H9 (cell line): ENCODE results near the gene RNF212. TPM values are rescaled to one million over a fixed set of nuclear protein-coding genes. Genes with fewer than 3 reads are reported as not detected.

ENCODE experiments used
- DNase-seq: peaks from one replicate; pipeline ENCODE4 v3.0.0-alpha.2; 2017
- H2AFZ ChIP-seq: one replicate; pipeline ENCODE4 v1.6.1; 2013; ENCODE audit warnings: mild to moderate bottlenecking, low read length, control low read depth, moderate library complexity
- H2AK5ac ChIP-seq: 2 replicates; pipeline ENCODE4 v1.6.1; 2013; ENCODE audit warnings: low read length, control low read depth, mixed read lengths; ENCODE audit not compliant: insufficient read length
- H2BK120ac ChIP-seq: one replicate; pipeline ENCODE4 v1.6.1; 2013; ENCODE audit warnings: low read depth, mild to moderate bottlenecking, low read length, control low read depth, inconsistent platforms; ENCODE audit not compliant: poor library complexity, severe bottlenecking
- H2BK12ac ChIP-seq: 2 replicates; pipeline ENCODE4 v1.6.1; 2013; ENCODE audit warnings: low read length, control low read depth, mixed read lengths, low read depth; ENCODE audit not compliant: insufficient read length
- H2BK15ac ChIP-seq: 2 replicates; pipeline ENCODE4 v1.6.1; 2013; ENCODE audit warnings: low read depth, low read length, control low read depth
- H2BK20ac ChIP-seq: one replicate; pipeline ENCODE4 v1.6.1; 2013; ENCODE audit warnings: low read depth, mild to moderate bottlenecking, low read length, control low read depth, inconsistent platforms; ENCODE audit not compliant: poor library complexity, severe bottlenecking
- H2BK5ac ChIP-seq: 2 replicates; pipeline ENCODE4 v1.6.1; 2013; ENCODE audit warnings: low read length, control low read depth, mixed read lengths; ENCODE audit not compliant: insufficient read length
- H3K14ac ChIP-seq: 2 replicates; pipeline ENCODE4 v1.6.1; 2013; ENCODE audit warnings: low read length, control low read depth; ENCODE audit not compliant: insufficient read depth
- H3K18ac ChIP-seq: 2 replicates; pipeline ENCODE4 v1.6.1; 2013; ENCODE audit warnings: low read depth, mild to moderate bottlenecking, mixed read lengths, low read length, control low read depth; ENCODE audit not compliant: insufficient read length
- H3K23ac ChIP-seq: 2 replicates; pipeline ENCODE4 v1.6.1; 2013; ENCODE audit warnings: low read length, control low read depth, mixed read lengths, low read depth; ENCODE audit not compliant: insufficient read length
- H3K23me2 ChIP-seq: 2 replicates; pipeline ENCODE4 v1.6.1; 2013; ENCODE audit warnings: low read depth, mild to moderate bottlenecking, mixed read lengths, low read length, control low read depth; ENCODE audit not compliant: insufficient read length, poor library complexity, severe bottlenecking
- H3K27ac ChIP-seq: 2 replicates; pipeline ENCODE4 v1.5.1; 2013; ENCODE audit warnings: low read length, control low read depth, mixed read lengths, low read depth; ENCODE audit not compliant: insufficient read length
- H3K27me3 ChIP-seq: 2 replicates; pipeline ENCODE4 v1.6.1; 2013; ENCODE audit warnings: low read length, control low read depth, inconsistent platforms; ENCODE audit not compliant: insufficient read depth
- H3K4ac ChIP-seq: 2 replicates; pipeline ENCODE4 v1.6.1; 2013; ENCODE audit warnings: low read depth, mild to moderate bottlenecking, control low read depth, inconsistent platforms, low read length, moderate library complexity
- H3K4me1 ChIP-seq: 2 replicates; pipeline ENCODE4 v1.6.1; 2013; ENCODE audit warnings: low read length, control low read depth, inconsistent platforms; ENCODE audit not compliant: insufficient read depth
- H3K4me2 ChIP-seq: 2 replicates; pipeline ENCODE4 v1.6.1; 2013; ENCODE audit warnings: low read length, control low read depth, mixed read lengths; ENCODE audit not compliant: insufficient read length, insufficient read depth
- H3K56ac ChIP-seq: 2 replicates; pipeline ENCODE4 v1.6.1; 2013; ENCODE audit warnings: low read depth, mild to moderate bottlenecking, mixed read lengths, low read length, control low read depth; ENCODE audit not compliant: insufficient read length
- H3K79me1 ChIP-seq: 2 replicates; pipeline ENCODE4 v1.6.1; 2013; ENCODE audit warnings: low read depth, mild to moderate bottlenecking, moderate library complexity, low read length, control low read depth, inconsistent platforms; ENCODE audit not compliant: insufficient read depth, poor library complexity, severe bottlenecking
- H3K79me2 ChIP-seq: 2 replicates; pipeline ENCODE4 v1.6.1; 2013; ENCODE audit warnings: low read length, control low read depth, inconsistent platforms; ENCODE audit not compliant: insufficient read depth
- H3K9ac ChIP-seq: 2 replicates; pipeline ENCODE4 v1.6.1; 2013; ENCODE audit warnings: low read length, control low read depth, mixed read lengths; ENCODE audit not compliant: insufficient read length; ENCODE audit errors: extremely low read depth
- H3K9me3 ChIP-seq: one replicate; pipeline ENCODE4 v1.6.1; 2013; ENCODE audit warnings: low read depth, low read length, inconsistent platforms; ENCODE audit not compliant: control insufficient read depth
- H3T11ph ChIP-seq: one replicate; pipeline ENCODE4 v1.6.1; 2013; ENCODE audit warnings: mild to moderate bottlenecking, low read length, control low read depth, inconsistent platforms
- H4K20me1 ChIP-seq: one replicate; pipeline ENCODE4 v1.6.1; 2013; ENCODE audit not compliant: control insufficient read depth, insufficient read length, insufficient read depth
- H4K5ac ChIP-seq: 2 replicates; pipeline ENCODE4 v1.6.1; 2013; ENCODE audit warnings: low read depth, mild to moderate bottlenecking, mixed read lengths, low read length, control low read depth; ENCODE audit not compliant: insufficient read length
- H4K8ac ChIP-seq: replicated peaks from 2 replicates; pipeline ENCODE4 v1.6.1; 2013; ENCODE audit warnings: low read length, control low read depth, mixed read lengths, low read depth; ENCODE audit not compliant: insufficient read length
- H4K91ac ChIP-seq: 2 replicates; pipeline ENCODE4 v1.6.1; 2013; ENCODE audit warnings: low read depth, mild to moderate bottlenecking, moderate library complexity, mixed read lengths, low read length, control low read depth; ENCODE audit not compliant: insufficient read length
- H3K27ac Mint-ChIP-seq, 3 experiments: 2 replicates in 2 of 3; 3 replicates in 1 of 3; pipeline ENCODE4 v1.8.0; 2020 to 2021; ENCODE audit warnings: mixed read lengths in 3 of 3, mild to moderate bottlenecking in 1 of 3, moderate library complexity in 1 of 3
- H3K27me3 Mint-ChIP-seq: 2 replicates; pipeline ENCODE4 v1.8.0; 2021; ENCODE audit warnings: low read depth, mild to moderate bottlenecking, moderate library complexity, mixed read lengths
- H3K36me3 Mint-ChIP-seq, 3 experiments: 2 replicates in 2 of 3; 3 replicates in 1 of 3; pipeline ENCODE4 v1.8.0; 2020 to 2021; ENCODE audit warnings: low read depth in 3 of 3, mixed read lengths in 3 of 3; ENCODE audit not compliant: insufficient read depth in 1 of 3
- H3K4me1 Mint-ChIP-seq, 2 experiments: 2 replicates each; pipeline ENCODE4 v1.8.0; 2020; ENCODE audit warnings: mixed read lengths in 2 of 2
- H3K4me3 Mint-ChIP-seq, 2 experiments: 2 replicates in 1 of 2; 3 replicates in 1 of 2; pipeline ENCODE4 v1.8.0; 2020 to 2021; ENCODE audit warnings: mild to moderate bottlenecking in 2 of 2, mixed read lengths in 2 of 2, moderate library complexity in 1 of 2
- H3K9me3 Mint-ChIP-seq, 2 experiments: 2 replicates in 1 of 2; 3 replicates in 1 of 2; pipeline ENCODE4 v1.8.0; 2020; ENCODE audit warnings: mild to moderate bottlenecking in 2 of 2, mixed read lengths in 2 of 2, moderate library complexity in 1 of 2
- WGBS: extraction: QIAGEN DNeasy Blood & Tissue Kit; methylation state at CpG from one replicate; pipeline ENCODE4 v1.1.7; 2013; ENCODE audit warnings: missing lambda C conversion rate, low lambda C conversion rate, mixed read lengths; ENCODE audit not compliant: insufficient read length; ENCODE audit errors: extremely low coverage; 5-methylcytosine and 5-hydroxymethylcytosine counted together
- total RNA-seq: library from RNA; stranded (reverse); gene quantifications from 2 replicates; pipeline ENCODE4 v1.2.1, GENCODE V29; 2021
- TF ChIP-seq, protein P1 (sequence below): fragments of 200-600 bp; sonication (generic); conservative IDR thresholded peaks from 3 replicates; pipeline ENCODE4 v1.8.0; 2021; ENCODE audit warnings: antibody characterized with exemption, mild to moderate bottlenecking

RNF212 gene
- total RNA-seq, 1 experiment from 2014 or later: 3.0 TPM

DNA sequence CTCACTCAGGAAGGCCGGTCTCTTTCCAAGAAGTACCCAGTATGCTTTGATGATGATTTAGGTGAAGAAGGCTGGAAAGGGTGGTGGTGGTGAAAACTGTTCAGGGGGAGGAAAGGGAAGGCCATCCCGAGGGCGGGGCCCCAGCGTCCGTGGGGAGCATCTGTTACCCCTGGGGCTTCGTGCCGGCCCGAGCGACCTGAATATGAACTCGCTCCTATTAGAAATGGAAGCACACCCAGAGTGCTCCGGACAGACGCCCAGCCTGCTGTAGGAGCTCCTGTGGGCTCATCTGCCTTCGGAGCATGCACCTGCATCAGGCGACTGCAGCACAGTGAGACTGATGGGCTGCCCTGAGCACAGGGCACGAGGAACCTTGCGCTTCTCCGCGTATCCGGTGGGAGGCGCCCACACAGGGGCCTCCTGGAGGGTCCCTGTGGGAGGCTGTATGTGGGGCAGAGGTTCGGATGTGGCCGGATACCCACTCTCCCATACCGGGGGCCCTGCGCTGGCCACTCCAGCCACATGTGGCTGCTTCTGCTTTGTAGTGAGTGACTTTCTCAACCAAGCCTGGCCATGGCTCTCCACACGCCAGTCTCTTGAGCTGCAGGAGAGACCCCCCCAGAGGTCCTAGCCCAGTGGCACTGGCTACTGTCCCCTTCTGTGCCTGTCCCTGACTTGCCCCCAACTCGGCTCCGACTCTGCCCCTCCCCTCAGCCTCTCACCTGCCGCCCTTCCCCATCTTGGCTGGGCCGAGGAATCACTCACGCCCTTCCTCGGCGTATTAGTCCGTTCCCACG lies 65.2 kb downstream of the RNF212 start:
- Histone ChIP-seq H3T11ph (no peak overlapping the region), H3K4me2 (no peak overlapping the region), H2BK5ac (no peak overlapping the region), H3K14ac (no peak overlapping the region), H4K5ac (no peak overlapping the region), H2BK20ac (no peak overlapping the region), H3K79me2 (no peaks in the 10 kb centered on the region), H2BK12ac (no peak overlapping the region), H3K27me3 (no peaks in the 10 kb centered on the region; the same call in 1 of the 2 replicates), H2AFZ (no peak overlapping the region), H4K91ac (no peak overlapping the region), H3K4ac (no peak overlapping the region), H3K18ac (no peak overlapping the region), H4K20me1 (no peaks in the 10 kb centered on the region), H3K79me1 (no peaks in the 10 kb centered on the region), H2AK5ac (no peak overlapping the region), H3K4me1 (no peaks in the 10 kb centered on the region; the same call in 1 of the 2 replicates), H3K27ac (no peak overlapping the region), H2BK15ac (no peak overlapping the region), H4K8ac (no peak overlapping the region), H2BK120ac (no peak overlapping the region), H3K9ac (no peak overlapping the region), H3K56ac (no peak overlapping the region), H3K23ac (no peak overlapping the region), H3K9me3 (no peaks in the 10 kb centered on the region), H3K23me2 (no peaks in the 10 kb centered on the region)
- WGBS: no CpG with 5 or more reads among the region's 34 CpGs
- TF ChIP-seq, protein P1, sequence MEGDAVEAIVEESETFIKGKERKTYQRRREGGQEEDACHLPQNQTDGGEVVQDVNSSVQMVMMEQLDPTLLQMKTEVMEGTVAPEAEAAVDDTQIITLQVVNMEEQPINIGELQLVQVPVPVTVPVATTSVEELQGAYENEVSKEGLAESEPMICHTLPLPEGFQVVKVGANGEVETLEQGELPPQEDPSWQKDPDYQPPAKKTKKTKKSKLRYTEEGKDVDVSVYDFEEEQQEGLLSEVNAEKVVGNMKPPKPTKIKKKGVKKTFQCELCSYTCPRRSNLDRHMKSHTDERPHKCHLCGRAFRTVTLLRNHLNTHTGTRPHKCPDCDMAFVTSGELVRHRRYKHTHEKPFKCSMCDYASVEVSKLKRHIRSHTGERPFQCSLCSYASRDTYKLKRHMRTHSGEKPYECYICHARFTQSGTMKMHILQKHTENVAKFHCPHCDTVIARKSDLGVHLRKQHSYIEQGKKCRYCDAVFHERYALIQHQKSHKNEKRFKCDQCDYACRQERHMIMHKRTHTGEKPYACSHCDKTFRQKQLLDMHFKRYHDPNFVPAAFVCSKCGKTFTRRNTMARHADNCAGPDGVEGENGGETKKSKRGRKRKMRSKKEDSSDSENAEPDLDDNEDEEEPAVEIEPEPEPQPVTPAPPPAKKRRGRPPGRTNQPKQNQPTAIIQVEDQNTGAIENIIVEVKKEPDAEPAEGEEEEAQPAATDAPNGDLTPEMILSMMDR: no peak
- Mint-ChIP-seq H3K4me1 (peaks cover 4 to 7% of the 10 kb centered on the region in 2 experiments), H3K9me3 (peaks cover 0 to 5% of the 10 kb centered on the region in 2 experiments; a peak in 3 of 5 replicates), H3K4me3 (no peak overlapping the region; a peak in 1 of 5 replicates), H3K27me3 (peaks cover 63% of the 10 kb centered on the region), H3K27ac (no peak overlapping the region), H3K36me3 (peaks cover 0 to 2% (median 0%) of the 10 kb centered on the region in 3 experiments; a peak in 2 of 7 replicates)
- DNase-seq: peak; percentile 29
